ENCODE results near the gene TRPM4. TPM values are rescaled to one million over a fixed set of nuclear protein-coding genes. Genes with fewer than 3 reads are reported as not detected.
A peak's percentile ranks its signal among the peaks of the same experiment; 100 is the strongest.
"Not testable (repeated sequence)": the region's sequence is repeated elsewhere in the genome, so short reads cannot be mapped to it uniquely, and the experiment has no call there.

The TRPM4 gene
- polyA plus RNA-seq, 3 donors = 29.3 to 51.3 (median 32.8) TPM

DNA sequence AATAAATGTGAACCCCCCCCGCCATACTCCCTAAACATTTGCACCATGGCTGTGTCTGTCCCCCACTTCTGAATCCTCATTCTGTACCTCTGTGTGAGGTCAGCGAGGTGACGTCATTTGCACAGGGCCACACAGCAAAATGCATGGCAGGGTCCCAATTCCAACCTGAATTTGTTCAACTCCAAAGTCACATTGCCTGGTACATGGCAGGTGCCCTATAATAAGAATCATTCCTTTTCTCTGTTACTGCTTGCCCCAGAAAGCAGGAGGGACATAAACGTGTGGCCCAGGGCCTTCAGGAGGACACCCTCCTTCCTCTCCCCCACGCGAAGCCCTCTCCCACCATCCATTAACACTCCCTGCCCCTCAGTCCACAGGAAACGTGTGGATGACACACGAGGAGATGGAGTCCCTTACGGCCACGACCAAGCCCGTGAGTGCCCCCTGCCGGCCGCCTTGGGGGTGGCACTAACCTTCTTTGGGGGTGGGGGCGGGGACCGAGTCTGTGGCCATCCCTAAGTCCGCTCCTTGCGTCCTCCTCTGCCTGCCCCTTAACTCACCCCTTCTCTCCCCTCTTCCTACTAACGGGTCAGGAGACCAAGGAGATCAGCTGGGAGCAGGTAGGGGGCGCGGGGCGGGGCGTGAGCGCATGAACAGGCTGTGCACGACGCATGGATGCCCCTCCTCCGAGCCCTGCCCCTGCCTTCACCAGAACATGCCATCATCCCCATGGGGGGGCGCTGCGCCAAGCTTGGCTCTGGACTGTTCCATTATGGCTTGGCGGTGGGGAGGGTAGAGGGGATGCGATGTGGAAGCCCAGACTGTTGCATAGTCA lies 11.8 kb upstream of the TRPM4 start:
- peak in 4 of 11 donors; percentile 64 to 79 (median 78) for DNase-seq (ENCODE audit: extremely low read depth in 1 of 11, low read depth in 9 of 11, low spot score in 4 of 11)

DNA sequence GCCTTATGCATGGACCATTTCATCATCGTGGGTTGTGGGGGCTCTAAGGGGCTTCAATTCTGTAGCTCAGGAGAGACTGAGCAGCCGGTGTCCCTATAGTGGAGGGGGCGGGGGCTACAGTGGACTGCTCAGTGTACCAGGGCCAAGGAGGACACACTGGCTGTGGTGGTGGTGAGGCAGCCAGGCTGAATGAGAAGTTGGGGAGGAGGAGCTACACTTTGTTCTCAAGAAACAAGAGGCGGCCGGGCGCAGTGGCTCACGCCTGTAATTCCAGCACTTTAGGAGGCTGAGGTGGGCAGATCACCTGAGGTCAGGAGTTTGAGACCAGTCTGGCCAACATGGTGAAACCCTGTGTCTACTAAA lies 11.2 kb upstream of the TRPM4 start:
- not testable (repeated sequence) for DNase-seq (ENCODE audit: extremely low read depth in 1 of 11, low read depth in 9 of 11, low spot score in 4 of 11)

DNA sequence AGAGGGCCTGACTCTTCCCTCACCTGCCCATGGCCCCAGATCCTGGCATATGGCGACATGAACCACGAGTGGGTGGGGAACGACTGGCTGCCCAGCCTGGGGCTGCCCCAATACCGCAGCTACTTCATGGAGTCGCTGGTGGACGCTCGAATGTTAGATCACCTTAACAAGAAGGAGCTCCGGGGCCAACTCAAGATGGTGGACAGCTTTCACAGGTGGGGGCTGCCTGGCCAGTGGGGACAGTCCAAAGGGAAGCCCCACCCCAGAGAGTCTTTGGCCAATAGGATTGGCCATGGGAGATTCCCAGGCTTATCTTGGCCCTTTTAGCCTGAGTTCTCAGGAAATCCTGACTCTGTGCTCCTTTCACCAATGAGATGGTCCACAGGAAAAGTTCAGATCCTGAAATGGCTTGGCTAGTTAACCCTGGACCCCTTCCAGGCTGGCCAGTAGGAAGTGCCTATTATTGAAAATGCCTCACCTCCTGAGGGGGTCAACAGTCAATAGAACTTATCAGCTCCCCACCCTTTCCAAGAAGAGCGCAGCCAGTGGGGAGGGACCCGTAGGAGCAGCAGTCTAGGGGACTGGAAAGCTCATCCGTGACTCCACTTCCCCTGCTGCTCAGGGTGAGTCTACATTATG lies 9.4 kb upstream of the TRPM4 start:
- DNase-seq (ENCODE audit: extremely low read depth in 1 of 11, low read depth in 9 of 11, low spot score in 4 of 11) = no peak

DNA sequence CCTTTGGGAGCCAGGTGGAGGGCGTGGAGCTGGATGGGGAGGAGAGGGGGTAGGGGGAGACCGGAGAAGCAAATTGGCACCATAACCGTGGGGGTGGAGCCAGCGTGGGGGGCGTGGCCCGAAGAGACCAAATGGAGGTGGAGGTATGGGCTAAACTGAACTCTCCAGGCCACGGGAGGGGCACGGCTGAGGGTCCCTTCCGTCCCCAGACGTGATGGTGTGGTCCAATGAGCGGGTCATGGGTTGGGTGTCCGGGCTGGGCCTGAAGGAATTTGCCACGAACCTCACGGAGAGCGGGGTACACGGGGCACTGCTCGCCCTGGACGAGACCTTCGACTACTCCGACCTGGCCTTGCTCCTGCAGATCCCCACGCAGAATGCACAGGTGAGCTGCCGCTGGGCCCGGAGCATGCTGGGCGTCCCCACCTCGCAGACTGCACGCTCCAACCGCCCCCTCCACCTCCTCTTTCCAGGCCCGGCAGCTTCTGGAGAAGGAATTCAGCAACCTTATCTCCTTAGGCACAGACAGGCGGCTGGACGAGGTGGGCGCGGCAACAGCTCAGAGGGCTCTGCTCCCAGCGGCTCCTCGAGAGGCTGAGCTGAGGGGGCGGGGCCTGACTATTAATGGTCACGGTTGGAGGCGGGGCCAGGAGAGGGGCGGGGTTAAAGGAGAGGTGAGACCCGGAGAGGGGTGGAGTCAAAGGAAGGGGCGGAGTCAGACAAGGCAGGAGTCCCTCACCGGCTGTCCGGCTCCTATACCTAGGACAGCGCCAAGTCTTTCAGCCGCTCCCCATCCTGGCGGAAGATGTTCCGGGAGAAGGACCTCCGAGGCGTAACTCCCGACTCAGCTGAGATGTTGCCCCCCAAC lies 8.6 kb upstream of the TRPM4 start:
- peak in 10 of 11 donors; percentile 92 to 98 (median 96) for DNase-seq (ENCODE audit: extremely low read depth in 1 of 11, low read depth in 9 of 11, low spot score in 4 of 11)

DNA sequence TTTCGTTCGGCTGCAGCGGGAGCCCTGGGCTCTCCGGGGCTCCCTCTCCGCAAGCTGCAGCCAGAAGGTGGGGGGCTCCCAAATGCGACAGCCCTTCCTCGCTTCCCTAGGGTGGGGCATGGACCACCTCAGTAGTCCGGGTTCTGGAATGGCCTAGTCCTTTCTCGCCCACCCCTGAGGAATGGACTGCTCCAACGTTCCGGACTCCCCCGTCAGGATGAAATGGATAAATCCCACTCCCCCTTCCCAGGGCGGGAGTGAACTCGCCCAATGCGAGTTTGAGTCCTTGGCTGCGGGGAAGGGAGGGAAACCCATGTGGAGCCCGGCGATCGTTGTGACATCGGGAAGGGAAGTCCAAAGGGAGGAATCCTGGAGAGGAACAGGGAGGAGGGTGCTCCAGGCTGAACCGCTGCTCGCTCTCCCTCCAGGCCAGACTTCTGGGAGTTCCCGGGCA lies 7.9 kb upstream of the TRPM4 start:
- DNase-seq (ENCODE audit: extremely low read depth in 1 of 11, low read depth in 9 of 11, low spot score in 4 of 11) = peak in 9 of 11 donors; percentile 79 to 91 (median 85)

DNA sequence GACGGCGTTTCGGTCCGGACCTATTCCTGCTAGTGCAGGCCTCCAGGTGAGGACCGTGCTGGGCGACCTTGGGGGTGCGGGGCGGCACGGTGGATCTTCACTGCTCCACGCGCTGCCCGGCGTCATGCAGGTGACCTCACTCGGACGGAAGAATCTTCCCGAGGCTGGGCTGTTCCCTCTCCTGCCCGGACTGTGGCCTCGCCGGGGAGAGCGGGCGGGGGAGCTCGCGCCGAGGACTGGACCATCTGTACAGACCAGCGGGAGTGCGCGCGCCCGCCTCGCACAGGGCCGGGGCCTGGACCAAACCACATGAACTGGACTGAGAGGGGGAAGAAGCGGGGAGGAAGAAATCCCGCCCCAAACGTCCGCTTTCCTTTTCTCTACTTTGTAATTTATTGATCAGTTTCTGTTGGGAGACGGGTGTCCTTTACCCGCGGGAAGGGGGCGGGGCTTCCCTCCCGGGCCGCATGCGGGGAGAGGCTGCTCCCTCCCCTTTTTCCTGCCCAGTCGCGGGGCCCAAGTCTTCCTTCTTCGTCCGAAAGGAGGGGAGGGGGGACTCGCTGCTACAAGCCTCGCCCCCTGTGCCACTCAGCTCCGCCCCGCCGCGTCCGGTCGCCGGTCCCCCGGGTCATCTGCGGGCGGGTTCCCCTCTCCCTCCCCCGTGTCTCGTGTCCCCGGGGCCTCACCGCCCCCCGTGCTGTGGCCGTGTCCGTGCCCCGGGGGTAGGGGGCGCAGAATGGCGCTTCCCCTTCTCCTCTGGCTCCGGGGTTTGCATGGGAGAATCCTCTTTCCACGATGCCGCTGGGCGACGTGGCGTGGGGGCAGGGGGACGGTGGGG lies 7.3 kb upstream of the TRPM4 start:
- peak in 10 of 11 donors; percentile 79 to 90 (median 87) for DNase-seq (ENCODE audit: extremely low read depth in 1 of 11, low read depth in 9 of 11, low spot score in 4 of 11)

DNA sequence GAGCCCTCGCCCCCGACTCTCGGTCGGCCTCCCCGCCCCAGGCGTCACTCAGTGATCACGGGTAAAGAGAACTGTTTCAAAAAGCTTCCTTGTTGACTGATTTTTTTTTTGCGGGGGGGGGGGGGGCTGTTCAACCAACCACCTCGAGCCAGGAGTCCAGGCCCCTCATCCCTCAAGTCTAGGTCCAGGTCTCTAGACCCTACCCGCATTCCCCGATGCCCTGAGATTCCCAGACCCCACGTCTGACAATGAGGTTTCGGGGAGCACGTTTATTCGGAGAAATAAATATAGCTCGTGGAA lies 6.7 kb upstream of the TRPM4 start:
- DNase-seq (ENCODE audit: extremely low read depth in 1 of 11, low read depth in 9 of 11, low spot score in 4 of 11) = no peak

DNA sequence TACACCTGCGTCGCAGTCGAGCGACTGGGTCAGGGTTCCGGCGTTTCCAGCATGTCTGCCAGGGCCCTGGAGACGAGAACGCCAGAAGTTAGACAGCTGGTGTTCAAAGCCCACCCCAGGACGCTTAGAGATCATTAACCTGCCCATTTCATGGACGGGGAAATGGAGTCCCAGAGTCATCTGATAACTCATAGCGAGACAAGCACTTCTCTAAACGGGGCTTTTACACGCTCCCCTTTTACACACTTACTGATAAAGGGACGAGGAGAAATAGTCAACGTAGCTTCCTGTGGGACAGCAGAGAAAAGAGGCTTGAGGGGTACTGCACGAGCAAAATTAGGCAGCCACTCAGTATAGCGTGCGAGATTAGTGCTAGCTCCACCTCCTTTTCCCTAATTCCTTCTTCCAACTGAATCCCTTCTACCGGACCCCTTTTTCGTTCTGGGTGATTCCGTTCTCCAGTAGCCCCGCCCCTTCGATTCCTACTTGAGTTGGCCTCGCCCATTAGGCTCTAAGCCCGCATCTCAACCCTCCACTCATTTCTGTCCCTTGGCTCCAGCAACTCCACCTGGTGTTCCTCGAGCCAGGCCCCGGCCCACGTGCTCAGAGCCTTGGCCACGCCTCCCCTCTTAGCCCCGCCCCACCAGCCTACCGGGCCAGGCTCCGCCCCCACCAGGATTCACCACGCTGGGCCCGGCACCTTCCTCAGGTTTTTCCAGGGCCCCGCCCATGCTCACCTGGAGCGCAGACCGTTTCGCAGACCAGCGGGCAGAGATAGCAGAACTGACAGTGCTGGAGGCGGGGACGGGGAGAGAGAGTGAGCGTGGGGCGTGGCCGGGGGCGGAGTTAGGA lies 6.1 kb upstream of the TRPM4 start:
- no peak for DNase-seq (ENCODE audit: extremely low read depth in 1 of 11, low read depth in 9 of 11, low spot score in 4 of 11)

DNA sequence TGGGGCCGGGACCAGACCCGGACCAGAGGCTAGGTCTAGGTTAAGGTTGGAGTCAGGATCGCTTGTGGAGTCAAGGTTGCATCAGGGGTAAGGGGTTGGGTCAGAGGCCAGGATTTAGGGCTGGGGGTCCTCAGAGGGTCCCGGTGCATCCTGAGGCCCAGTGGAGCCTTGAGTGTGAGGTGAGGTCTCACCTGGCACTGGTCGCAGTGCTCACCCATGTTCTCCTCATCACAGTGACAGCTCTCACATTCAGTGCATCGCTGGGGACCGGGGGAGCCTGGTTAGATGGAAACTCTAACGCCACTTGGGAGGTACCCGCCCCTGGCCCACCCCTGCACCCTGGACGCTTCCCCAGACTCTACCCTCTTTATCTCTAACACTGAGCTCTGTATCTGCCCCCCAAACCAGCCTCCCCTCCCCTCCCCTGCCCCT lies 5.5 kb upstream of the TRPM4 start:
- no peak for DNase-seq (ENCODE audit: extremely low read depth in 1 of 11, low read depth in 9 of 11, low spot score in 4 of 11)

DNA sequence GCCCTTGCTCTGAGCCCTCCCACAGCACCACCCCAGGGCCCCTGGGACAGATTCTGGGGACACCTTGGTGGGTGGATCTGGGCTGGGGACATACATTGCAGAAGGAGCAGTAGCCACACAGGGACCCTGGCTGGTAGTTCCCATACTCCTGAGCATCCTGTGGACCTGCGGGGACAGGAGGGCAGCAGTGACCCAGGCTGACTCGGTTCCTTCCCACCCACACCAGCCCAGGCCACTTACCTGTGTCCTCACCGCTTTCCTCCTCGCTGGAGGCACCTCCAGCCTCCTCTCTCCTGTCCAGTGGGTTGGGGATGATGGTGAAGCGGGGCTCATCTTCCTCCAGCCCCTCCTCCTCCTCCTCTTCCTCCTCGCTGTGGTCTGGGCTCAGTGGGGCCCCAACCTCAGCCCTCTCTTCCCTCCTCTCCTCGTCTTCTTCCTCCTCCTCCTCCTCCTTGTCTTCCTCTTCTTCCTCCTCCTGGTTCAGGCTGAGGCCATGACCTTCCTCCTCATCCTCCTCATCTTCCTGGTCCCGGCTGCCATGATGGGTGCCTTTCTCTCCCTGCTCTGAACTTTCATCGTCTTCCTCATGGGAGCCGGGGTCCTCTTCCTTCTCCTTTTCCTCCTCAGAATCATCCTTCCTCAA lies 4.3 kb upstream of the TRPM4 start:
- DNase-seq (ENCODE audit: extremely low read depth in 1 of 11, low read depth in 9 of 11, low spot score in 4 of 11) = no peak

DNA sequence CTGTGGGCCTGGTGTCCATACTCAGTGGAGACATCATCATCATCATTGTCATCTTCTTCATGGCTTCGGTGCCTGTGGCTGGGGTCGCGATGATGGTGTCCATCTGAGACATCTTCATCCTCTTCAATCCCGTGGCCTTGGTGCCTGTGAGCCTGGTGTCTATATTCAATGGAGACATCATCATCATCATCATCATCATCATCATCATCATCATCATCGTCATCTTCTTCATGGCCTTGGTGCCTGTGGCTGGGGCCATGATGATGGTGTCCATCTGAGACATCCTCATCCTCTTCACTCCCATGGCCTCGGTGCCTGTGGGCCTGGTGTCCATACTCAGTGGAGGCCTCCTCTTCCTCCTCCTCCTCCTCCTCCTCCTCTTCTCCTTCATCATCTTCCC lies 3.3 kb upstream of the TRPM4 start:
- DNase-seq (ENCODE audit: extremely low read depth in 1 of 11, low read depth in 9 of 11, low spot score in 4 of 11) = no peak

DNA sequence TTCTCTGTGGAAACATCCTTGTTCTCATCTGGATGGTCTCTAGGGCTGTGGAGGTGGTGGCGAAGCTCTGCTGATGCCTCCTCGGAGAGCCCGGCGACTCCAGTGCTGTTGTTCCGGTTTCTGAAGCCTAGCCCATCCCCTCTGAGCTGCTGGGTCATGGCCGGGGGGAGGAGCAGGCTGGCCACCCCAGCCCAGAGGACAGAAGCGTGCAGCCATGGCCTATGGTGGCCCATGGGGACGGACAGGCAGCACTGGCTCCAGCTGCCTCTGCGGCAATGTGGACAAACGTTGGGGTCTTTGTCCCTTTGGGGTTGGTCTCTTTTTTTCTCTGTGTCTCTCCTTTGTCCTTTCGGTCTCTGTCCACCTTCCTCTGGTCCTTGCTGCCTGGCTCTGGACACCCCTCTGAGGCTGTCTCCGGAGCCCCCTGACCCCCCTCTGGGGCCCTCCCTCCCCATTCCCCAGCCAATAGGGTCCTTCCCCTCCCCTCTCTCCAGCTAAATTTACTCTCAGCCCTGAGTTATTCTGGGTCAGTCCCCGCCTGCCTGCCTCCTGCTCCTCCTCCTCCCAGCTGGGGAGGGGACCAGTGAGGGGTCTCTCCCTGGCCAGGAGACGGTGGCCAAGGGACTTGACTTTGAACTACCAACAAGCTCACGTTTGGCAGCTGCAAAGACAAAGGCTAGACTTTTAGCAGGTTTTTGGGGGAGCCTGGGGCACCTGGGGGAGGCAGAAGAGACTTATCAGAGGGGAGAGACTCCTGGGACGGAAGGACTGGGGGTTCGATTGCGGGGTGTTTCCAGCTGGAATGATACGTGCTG lies 2.4 kb upstream of the TRPM4 start, which contains the start of gene HRC:
HRC (minus strand) TSS at position 392 of the 815 bp plus-strand sequence; CDS start at position 233, 159 bp downstream.
- DNase-seq (ENCODE audit: extremely low read depth in 1 of 11, low read depth in 9 of 11, low spot score in 4 of 11) = peak in 2 of 11 donors; percentile 64 to 71

DNA sequence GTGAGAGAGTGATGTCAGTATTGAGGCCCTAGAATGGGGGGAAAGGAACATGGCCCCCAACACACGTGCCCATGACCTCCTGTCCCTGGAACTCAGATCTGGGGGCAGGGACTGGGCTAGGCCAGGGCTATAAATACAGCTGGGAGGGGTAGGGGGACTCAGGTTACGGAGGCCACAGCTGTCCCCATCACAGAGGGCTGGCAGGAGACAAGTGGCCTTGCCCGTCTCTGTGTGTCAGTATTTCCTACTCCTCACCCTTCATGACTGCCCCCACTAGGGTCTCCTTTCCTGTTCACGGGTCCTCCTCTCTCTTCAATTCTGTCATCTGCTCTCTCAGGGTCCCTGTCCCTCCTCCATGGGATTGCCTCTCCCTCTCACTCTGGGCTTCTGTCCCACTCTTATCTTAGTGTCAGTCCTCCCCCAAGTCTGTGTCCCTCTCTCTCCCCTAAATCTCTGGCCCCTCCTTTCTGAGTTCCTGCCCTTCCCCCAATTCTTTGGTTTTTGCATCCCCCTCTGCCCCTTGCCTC lies 1.7 kb upstream of the TRPM4 start:
- DNase-seq (ENCODE audit: extremely low read depth in 1 of 11, low read depth in 9 of 11, low spot score in 4 of 11) = no peak

DNA sequence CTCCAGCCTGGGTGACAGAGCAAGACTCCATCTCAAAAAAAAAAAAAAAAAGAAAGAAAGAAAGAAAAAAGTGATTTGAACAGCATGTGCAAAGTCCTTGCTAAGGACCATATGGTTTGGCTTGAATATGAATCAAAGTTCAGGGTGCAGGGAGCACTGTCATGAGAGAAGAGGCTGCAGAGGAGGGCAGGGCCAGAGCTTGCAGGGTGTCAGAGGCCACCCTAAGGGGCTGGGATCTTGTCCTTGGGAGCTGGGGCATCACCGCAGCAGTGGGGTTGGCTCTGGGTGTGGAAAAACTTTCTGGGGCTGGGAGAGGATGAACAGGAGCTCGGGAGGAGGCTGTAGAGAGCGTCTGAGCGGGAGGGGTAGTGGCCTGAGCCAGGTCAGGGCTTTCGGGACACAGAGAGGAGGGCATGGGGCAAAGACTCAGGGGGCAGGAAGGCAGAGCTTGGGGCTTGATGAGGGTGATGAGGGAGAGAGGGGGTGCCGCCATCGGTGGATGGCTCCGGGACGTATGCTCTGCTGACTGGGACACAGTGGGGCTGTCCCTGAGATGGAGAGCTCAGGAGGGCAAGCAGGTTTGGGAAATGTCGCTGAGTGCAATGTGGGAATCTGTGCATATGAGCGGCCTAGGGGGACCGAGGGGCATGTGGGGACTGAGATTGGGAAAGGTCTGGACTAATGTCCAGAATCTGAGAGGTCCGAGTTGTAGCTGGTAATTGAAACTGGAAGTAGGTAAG lies 3.0 kb downstream of the TRPM4 start:
- no peak for DNase-seq (ENCODE audit: extremely low read depth in 1 of 11, low read depth in 9 of 11, low spot score in 4 of 11)

DNA sequence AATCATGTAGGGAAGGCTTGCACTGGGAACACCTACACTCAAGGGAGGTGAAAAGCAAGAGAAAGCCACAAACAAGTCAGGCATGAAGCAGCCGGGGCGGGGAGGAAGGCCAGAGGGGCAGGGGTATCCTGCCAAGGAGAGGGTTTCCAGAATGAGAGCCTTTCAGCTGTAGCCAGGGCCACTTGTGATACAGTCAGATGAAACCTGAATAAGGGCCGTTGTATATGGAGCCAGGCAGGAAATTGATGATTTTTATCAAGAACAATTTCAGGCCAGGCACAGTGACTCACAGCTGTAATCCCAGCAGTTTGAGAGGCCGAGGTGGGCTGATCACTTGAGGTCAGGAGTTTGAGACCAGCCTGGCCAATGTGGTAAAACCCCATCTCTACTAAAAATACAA lies 4.4 kb downstream of the TRPM4 start:
- no peak for DNase-seq (ENCODE audit: extremely low read depth in 1 of 11, low read depth in 9 of 11, low spot score in 4 of 11)
